Activated T-helper 2 cell treated with anti-CD3 and anti-CD28 coated beads, Interferon-gamma antibody, Interleukin-2, Interleukin-4, amounts not matched to agents 10 μg/mL and 5 μg/mL and 100 μg/mL, durations not matched to agents 14 hours and 24 hours and 36 hours (primary cell): ENCODE results near the gene PRAMEF1. TPM values are rescaled to one million over a fixed set of nuclear protein-coding genes. Genes with fewer than 3 reads are reported as not detected.
"Not testable (repeated sequence)": the region's sequence is repeated elsewhere in the genome, so short reads cannot be mapped to it uniquely, and the experiment has no call there.

Experiments used
- DNase-seq: peaks from one replicate; pipeline ENCODE4 v3.0.0; 2021; ENCODE audit warnings: low spot score
- H3K27ac Mint-ChIP-seq: one replicate; pipeline ENCODE4 v1.8.0; 2021; ENCODE audit warnings: mixed read lengths
- H3K27me3 Mint-ChIP-seq: one replicate; pipeline ENCODE4 v1.8.0; 2021; ENCODE audit warnings: low read depth, mixed read lengths
- H3K36me3 Mint-ChIP-seq: one replicate; pipeline ENCODE4 v1.8.0; 2021; ENCODE audit warnings: low read depth, mixed read lengths
- H3K4me1 Mint-ChIP-seq: one replicate; pipeline ENCODE4 v1.8.0; 2021; ENCODE audit warnings: low read depth, mixed read lengths
- H3K4me3 Mint-ChIP-seq: one replicate; pipeline ENCODE4 v1.8.0; 2021; ENCODE audit warnings: low read depth, mild to moderate bottlenecking, moderate library complexity, mixed read lengths
- H3K9me3 Mint-ChIP-seq: one replicate; pipeline ENCODE4 v1.8.0; 2021; ENCODE audit warnings: mixed read lengths
- intact Hi-C: fragments of 100-400 bp; cut with micrococcal nuclease; formaldehyde crosslinking; loops from one replicate; pipeline ENCODE4 v1.15.1; 2023
- total RNA-seq: library from RNA; stranded (reverse); gene quantifications from 2 replicates; pipeline ENCODE4 v1.2.3, GENCODE V29; 2022

The PRAMEF1 gene
- total RNA-seq, 1 donor from 2014 or later = not detected

DNA sequence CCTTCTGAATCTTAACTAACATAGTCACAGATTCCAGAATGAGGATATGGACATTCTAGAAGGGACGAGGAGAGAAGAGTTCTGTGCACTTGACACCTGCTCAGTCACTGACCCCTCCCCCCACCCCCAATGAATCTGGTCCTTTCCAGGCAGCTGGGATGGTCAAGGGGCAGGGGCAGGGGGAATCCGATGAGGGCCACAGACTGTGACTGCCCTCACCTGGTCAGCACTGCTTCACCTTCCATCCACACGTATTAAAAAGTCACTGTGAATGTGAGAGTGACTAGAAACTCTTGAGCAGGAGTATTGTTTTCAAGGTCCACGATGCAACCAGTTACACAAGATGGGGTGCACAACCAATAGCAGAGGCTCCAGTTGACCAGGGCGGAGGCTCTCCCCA is 27.2 kb upstream of the PRAMEF1 start:
- Mint-ChIP-seq H3K4me3 (no peak overlapping the region), H3K36me3 (no peaks in the 10 kb centered on the region), H3K27ac (no peak overlapping the region), H3K4me1 (no peaks in the 10 kb centered on the region), H3K27me3 (peaks cover 3% of the 10 kb centered on the region), H3K9me3 (no peaks in the 10 kb centered on the region)
- intact Hi-C loops = no loop called here
- DNase-seq = no peak

DNA sequence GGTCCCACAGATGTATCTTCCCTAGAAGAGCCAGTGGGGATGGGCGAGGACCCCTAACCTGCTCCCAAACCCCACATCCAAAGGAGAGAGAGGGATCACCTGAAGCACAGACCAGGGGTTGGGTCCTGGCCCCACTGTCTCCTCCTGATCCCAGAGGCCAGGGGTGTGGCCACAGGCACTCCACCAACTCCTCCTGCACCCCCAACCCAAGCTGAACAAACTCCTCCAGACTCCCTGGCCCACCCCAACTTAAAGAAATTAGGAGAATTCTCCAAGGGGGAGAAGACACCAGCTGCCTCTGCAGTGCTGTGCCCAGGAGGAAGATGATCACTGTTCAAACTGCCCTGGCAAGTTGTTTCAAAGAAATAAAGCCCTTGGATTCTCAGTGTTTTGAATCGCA is 22.2 kb upstream of the PRAMEF1 start:
- H3K4me1 Mint-ChIP-seq = no peaks in the 10 kb centered on the region
- peaks cover 3% of the 10 kb centered on the region for H3K27me3 Mint-ChIP-seq
- no peaks in the 10 kb centered on the region for H3K9me3 Mint-ChIP-seq
- DNase-seq = no peak
- H3K27ac Mint-ChIP-seq = no peak overlapping the region
- no peak overlapping the region for H3K4me3 Mint-ChIP-seq
- intact Hi-C loops = no loop called here
- no peaks in the 10 kb centered on the region for H3K36me3 Mint-ChIP-seq

DNA sequence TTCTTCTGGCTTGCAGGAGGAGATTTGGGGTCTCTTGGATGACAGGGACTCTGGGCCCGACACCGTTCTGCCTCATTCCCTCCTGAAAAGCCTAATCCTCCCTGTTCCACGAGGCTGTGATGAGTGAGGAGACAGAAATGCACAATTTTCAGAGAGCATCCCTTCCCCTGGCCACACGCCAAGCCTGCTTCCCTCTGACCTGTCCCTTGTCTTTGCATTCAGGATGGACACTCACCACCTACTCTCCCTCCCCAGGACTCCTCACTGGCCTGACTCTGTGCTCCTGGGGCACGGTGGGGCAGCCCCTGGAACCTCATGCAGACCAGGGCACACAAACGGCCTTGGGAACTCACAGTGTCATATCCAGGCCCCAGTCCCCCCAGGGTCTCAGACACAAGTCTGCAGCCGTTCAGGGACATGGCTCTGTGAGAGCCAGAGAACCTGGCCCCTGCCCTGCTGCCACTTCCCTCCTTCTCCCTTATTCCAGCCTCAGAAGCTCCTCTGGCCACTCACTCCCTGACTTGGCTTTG is 21.2 kb upstream of the PRAMEF1 start:
- intact Hi-C loops = no loop called here
- Mint-ChIP-seq H3K27me3 (peaks cover 3% of the 10 kb centered on the region), H3K36me3 (no peaks in the 10 kb centered on the region), H3K27ac (no peak overlapping the region), H3K4me3 (no peak overlapping the region), H3K4me1 (no peaks in the 10 kb centered on the region), H3K9me3 (no peaks in the 10 kb centered on the region)
- DNase-seq = no peak

GRCh38 chr1:12770620-12771019 is 20.6 kb upstream of the PRAMEF1 start:
- no peaks in the 10 kb centered on the region for H3K36me3 Mint-ChIP-seq
- no peak overlapping the region for H3K27ac Mint-ChIP-seq
- intact Hi-C loops = no loop called here
- no peaks in the 10 kb centered on the region for H3K4me1 Mint-ChIP-seq
- no peak for DNase-seq
- no peaks in the 10 kb centered on the region for H3K9me3 Mint-ChIP-seq
- H3K27me3 Mint-ChIP-seq = peaks cover 3% of the 10 kb centered on the region
- H3K4me3 Mint-ChIP-seq = no peak overlapping the region

- H3K27ac Mint-ChIP-seq = no peak overlapping the region
- H3K4me3 Mint-ChIP-seq = no peak overlapping the region
- H3K4me1 Mint-ChIP-seq = no peaks in the 10 kb centered on the region
- no peaks in the 10 kb centered on the region for H3K9me3 Mint-ChIP-seq
- intact Hi-C loops = no loop called here
- H3K36me3 Mint-ChIP-seq = no peaks in the 10 kb centered on the region
- DNase-seq = no peak
- H3K27me3 Mint-ChIP-seq = peaks cover 3% of the 10 kb centered on the region
Observed at GRCh38 chr1:12771186-12771585, 20.0 kb upstream of the PRAMEF1 start.

DNA sequence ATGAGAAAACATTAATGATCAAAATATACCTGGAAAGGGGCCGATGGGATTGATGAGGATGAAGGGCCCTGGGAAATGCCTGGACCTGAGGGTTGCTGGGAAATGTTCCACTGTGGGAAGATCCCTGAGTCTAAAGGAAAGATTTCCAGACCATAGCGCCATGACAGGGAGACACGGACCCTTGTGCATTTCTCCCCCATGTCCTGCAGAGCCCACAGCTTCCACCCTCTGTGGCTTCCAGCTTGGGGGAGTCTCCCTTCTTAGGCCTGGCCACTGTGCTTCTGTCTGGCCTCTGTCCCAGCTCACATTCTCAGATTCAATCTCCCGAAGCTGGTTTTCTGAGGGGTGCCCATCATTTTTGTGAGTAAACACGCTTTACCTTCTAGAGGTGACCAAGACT is 18.7 kb upstream of the PRAMEF1 start:
- Mint-ChIP-seq H3K4me1 (no peaks in the 10 kb centered on the region), H3K27ac (no peak overlapping the region), H3K4me3 (no peak overlapping the region), H3K27me3 (peaks cover 2% of the 10 kb centered on the region), H3K9me3 (no peaks in the 10 kb centered on the region), H3K36me3 (no peaks in the 10 kb centered on the region)
- intact Hi-C loops = no loop called here
- DNase-seq = no peak

GRCh38 chr1:12773438-12773837 is 17.8 kb upstream of the PRAMEF1 start, which contains the start of gene PRAMEF12:
Gene PRAMEF12 (plus strand): TSS chr1:12773738. CDS start chr1:12774868, 1,130 bp downstream.
- H3K9me3 Mint-ChIP-seq = no peaks in the 10 kb centered on the region
- no peak within 1 kb of the TSS for H3K4me3 Mint-ChIP-seq
- no peak for DNase-seq
- intact Hi-C loops = no loop called here
- H3K27me3 Mint-ChIP-seq = no peaks in the 10 kb centered on the region
- no peaks in the 10 kb centered on the region for H3K36me3 Mint-ChIP-seq
- no peaks in the 10 kb centered on the region for H3K4me1 Mint-ChIP-seq
- no peak within 1 kb of the TSS for H3K27ac Mint-ChIP-seq

DNA sequence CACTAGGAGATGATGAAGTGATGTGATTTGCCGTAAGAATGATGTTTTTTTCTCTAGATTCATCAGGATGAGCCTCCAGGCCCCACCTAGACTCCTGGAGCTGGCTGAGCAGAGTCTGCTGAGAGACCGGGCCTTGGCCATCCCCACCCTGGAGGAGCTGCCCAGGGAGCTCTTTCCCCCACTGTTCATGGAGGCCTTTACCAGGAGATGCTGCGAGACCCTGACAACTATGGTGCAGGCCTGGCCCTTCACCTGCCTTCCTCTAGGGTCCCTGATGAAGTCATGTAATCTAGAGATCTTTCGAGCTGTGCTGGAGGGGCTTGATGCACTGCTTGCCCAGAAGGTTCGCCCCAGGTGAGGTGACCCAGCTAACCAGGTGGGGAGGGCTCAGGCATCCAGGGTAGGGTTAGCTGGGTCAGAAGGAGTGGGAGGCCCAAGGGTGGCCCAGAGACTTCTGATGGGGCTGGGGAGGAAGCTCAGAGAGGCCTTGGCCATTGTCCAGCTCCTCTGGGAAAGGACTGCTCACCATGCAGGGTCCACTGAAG is 16.3 kb upstream of the PRAMEF1 start:
- Mint-ChIP-seq H3K36me3 (no peaks in the 10 kb centered on the region), H3K4me1 (no peaks in the 10 kb centered on the region), H3K27me3 (no peaks in the 10 kb centered on the region), H3K27ac (no peak overlapping the region), H3K9me3 (no peaks in the 10 kb centered on the region), H3K4me3 (no peak overlapping the region)
- no peak for DNase-seq
- intact Hi-C loops = no loop called here

DNA sequence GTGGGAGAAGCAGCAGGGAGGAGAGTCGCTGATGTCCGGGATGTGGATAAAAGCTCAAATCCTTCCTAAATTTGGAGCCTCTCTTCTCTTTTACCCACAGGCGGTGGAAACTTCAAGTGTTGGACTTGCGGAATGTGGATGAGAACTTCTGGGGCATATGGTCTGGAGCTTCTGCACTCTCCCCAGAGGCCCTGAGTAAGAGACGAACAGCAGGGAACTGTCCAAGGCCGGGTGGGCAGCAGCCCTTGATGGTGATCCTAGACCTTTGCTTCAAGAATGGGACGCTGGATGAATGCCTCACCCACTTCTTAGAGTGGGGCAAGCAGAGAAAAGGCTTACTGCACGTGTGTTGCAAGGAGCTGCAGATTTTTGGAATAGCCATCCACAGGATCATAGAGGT is 15.8 kb upstream of the PRAMEF1 start:
- no peak for DNase-seq
- Mint-ChIP-seq H3K4me1 (no peaks in the 10 kb centered on the region), H3K9me3 (no peaks in the 10 kb centered on the region), H3K27me3 (no peaks in the 10 kb centered on the region), H3K27ac (no peak overlapping the region), H3K4me3 (no peak overlapping the region), H3K36me3 (no peaks in the 10 kb centered on the region)
- intact Hi-C loops = no loop called here

DNA sequence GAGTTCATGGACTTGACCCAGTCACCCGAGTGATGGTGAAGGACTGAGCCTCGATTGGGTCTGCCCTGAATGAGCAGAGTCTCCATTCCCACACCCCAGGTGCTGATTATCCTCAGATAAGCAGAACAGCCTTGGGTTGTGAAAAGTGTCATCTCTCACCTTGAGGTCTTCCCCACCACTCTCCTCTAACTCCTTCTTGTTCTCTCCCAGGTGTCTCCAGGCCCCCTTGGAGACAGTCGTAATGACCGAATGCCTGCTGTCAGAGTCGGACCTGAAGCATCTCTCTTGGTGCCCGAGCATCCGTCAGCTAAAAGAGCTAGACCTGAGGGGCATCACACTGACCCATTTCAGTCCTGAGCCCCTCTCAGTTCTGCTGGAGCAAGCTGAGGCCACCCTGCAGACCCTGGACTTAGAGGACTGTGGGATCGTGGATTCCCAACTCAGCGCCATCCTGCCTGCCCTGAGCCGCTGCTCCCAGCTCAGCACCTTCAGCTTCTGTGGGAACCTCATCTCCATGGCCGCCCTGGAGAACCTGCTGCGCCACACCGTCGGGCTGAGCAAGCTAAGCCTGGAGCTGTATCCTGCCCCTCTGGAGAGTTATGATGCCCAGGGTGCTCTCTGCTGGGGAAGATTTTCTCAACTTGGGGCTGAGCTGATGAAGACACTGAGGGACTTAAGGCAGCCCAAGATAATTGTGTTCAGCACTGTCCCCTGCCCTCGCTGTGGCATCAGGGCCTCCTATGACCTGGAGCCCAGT is 14.2 kb upstream of the PRAMEF1 start:
- Mint-ChIP-seq H3K27ac (no peak overlapping the region), H3K36me3 (no peaks in the 10 kb centered on the region), H3K9me3 (no peaks in the 10 kb centered on the region), H3K4me1 (no peaks in the 10 kb centered on the region), H3K27me3 (no peaks in the 10 kb centered on the region), H3K4me3 (no peak overlapping the region)
- DNase-seq = no peak
- intact Hi-C loops = no loop called here

DNA sequence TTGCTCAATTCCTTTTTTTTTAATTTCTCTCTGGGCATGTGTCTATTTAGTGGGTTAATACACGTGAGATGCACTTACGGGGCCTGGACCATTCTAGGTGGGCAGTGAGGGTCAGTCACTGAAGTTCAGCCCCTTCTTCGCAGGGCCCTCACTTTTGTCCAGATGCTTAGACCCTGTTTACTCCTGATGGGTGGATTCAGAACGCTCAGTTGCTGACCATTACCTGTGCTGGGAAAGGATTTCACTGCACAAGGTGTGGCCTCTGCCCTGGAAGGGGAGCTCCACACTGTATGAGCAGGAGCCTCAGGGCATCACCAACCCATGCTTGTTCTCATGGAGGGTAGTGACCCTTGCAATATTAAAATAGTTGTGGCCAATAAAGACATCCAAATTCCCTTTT is 13.1 kb upstream of the PRAMEF1 start:
- H3K9me3 Mint-ChIP-seq = no peaks in the 10 kb centered on the region
- no peak overlapping the region for H3K4me3 Mint-ChIP-seq
- H3K36me3 Mint-ChIP-seq = no peaks in the 10 kb centered on the region
- no peaks in the 10 kb centered on the region for H3K4me1 Mint-ChIP-seq
- H3K27me3 Mint-ChIP-seq = no peaks in the 10 kb centered on the region
- H3K27ac Mint-ChIP-seq = no peak overlapping the region
- intact Hi-C loops = no loop called here
- no peak for DNase-seq

DNA sequence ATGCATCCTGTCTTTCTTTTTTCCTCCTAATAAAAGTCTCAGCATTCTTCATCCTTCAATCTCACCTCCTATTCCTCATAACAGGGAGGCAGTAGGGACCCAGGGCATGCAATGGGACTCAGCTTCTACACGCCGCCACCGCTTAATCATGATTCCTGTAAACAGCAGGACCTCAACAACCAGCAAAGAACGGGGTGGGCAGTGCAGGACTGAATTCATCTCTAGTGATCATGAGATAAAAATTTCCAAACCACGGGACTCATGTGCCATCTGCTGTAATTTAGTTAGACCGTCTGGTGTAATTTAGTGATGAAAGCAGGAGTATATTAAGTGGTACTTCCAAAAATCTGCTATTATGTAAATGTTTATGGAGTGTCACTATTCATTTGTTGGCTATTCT is 12.3 kb upstream of the PRAMEF1 start:
- Mint-ChIP-seq H3K9me3 (peaks cover 4% of the 10 kb centered on the region), H3K27me3 (no peaks in the 10 kb centered on the region), H3K36me3 (no peaks in the 10 kb centered on the region), H3K4me3 (no peak overlapping the region), H3K4me1 (no peaks in the 10 kb centered on the region), H3K27ac (no peak overlapping the region)
- no peak for DNase-seq
- intact Hi-C loops = no loop called here

- H3K27ac Mint-ChIP-seq, intact Hi-C loops, H3K27me3 Mint-ChIP-seq, H3K4me1 Mint-ChIP-seq, H3K4me3 Mint-ChIP-seq, H3K36me3 Mint-ChIP-seq, DNase-seq: not testable (repeated sequence)
- peaks cover 13% of the 10 kb centered on the region for H3K9me3 Mint-ChIP-seq
Observed at GRCh38 chr1:12781488-12781887, 9.7 kb upstream of the PRAMEF1 start.
